ENCODE data around the gene TFAP2C.
"Not testable (repeated sequence)": the region's sequence is repeated elsewhere in the genome, so short reads cannot be mapped to it uniquely, and the experiment has no call there.

TFAP2C gene

DNA sequence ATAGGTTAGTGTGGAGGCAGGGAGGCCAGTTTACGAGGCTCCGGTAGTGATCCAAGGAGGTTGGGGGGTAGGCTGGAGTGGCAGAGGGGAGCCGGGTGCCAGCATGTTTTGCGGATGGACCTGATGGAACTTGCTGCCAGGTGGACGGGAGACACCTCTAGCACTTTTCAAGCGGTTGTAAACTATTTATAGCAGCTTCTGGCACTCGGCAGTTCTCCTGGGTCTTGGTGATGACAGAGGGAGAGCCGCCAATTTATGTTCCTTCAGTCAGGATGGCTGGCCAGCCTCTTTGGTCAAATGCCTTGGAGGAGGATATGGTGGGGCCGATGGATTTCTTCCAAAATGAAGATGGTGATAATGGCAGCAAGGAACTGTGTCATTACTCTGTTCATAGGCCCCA is 28.8 kb downstream of the TFAP2C start:
- DNase-seq: no peak

GRCh38 chr20:56658341-56658947 is 29.3 kb downstream of the TFAP2C start:
- not testable (repeated sequence) for DNase-seq

- no peak for DNase-seq
Observed at GRCh38 chr20:56663660-56664059, 34.6 kb downstream of the TFAP2C start.

- DNase-seq: no peak
Observed at GRCh38 chr20:56664796-56665195, 35.7 kb downstream of the TFAP2C start.

DNA sequence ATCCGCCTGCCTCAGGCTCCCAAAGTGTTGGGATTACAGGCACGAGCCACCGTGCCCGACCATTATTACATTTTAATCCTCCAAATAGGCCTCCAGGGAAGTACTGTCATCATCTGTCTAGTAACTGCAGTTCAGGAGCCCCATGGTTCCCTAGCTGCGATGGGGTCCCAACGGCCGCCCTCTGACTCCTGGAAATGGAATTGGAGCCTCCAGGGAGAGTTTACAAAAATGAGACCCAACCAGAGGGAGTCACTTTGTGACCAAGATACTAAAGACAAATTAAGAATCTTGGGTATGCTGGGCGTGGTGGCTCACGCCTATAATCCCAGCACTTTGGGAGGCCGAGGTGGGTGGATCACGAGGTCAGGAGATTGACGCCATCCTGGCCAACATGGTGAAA is 36.7 kb downstream of the TFAP2C start:
- no peak for DNase-seq

- DNase-seq: no peak
Observed at GRCh38 chr20:56673450-56673849, 44.3 kb downstream of the TFAP2C start.

DNA sequence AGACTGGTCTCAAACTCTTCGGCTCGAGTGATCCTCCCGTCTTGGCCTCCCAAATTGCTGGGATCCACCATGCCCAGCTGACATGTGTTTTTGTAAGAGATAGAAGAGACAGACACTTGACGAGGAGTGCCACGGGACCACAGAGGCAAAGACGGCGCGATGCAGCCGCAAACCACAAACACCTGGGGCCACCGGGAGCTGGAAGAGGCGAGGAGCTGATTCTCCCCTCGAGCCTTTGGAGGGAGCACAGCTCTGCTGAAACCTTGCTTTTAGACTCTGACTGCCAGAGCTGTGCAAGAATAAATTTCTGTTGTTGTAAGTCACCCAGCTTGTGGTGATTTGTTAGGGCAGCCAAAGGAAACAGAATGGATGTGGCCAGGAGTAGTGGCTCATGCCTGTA is 46.9 kb downstream of the TFAP2C start:
- DNase-seq: no peak

- no peak for DNase-seq
Observed at GRCh38 chr20:56676679-56677078, 47.6 kb downstream of the TFAP2C start.

- DNase-seq: no peak
Observed at GRCh38 chr20:56683077-56683865, 54.2 kb downstream of the TFAP2C start.

GRCh38 chr20:56685879-56686278 is 56.8 kb downstream of the TFAP2C start:
- DNase-seq: no peak

GRCh38 chr20:56687061-56687460 is 58.0 kb downstream of the TFAP2C start:
- no peak for DNase-seq

GRCh38 chr20:56688106-56688505 is 59.0 kb downstream of the TFAP2C start:
- no peak for DNase-seq

Data from NCI-H1417 (cell line).